Calu3 (cell line): ENCODE measurements around the gene COL24A1. TPM values are rescaled to one million over a fixed set of nuclear protein-coding genes. Genes with fewer than 3 reads are reported as not detected.

ENCODE experiments used
- BruUV-seq: library from RNA; stranded (reverse); fragments of 400-500 nt; replicated peaks from 2 replicates; lab custom pipeline; 2021; lab: Mats Ljungman, UMichigan
- CTCF ChIA-PET: fragments of 300-600 bp; sonication (Branson Sonifier 250); formaldehyde crosslinking; loops from one replicate; lab custom pipeline; 2022; ENCODE audit warnings: antibody characterized with exemption; lab: Charles Lee
- DNase-seq: peaks from one replicate; pipeline ENCODE4 v3.0.0; 2022
- H3K27ac Mint-ChIP-seq: one replicate; pipeline ENCODE4 v1.8.0; 2022; ENCODE audit warnings: mixed read lengths; ENCODE audit not compliant: unreplicated experiment
- H3K27me3 Mint-ChIP-seq: one replicate; pipeline ENCODE4 v1.8.0; 2022; ENCODE audit warnings: mixed read lengths; ENCODE audit not compliant: unreplicated experiment
- H3K36me3 Mint-ChIP-seq: one replicate; pipeline ENCODE4 v1.8.0; 2022; ENCODE audit warnings: mild to moderate bottlenecking, moderate library complexity, mixed read lengths; ENCODE audit not compliant: insufficient read depth, unreplicated experiment
- H3K4me1 Mint-ChIP-seq: one replicate; pipeline ENCODE4 v1.8.0; 2022; ENCODE audit warnings: mild to moderate bottlenecking, low read depth, mixed read lengths; ENCODE audit not compliant: unreplicated experiment
- H3K4me3 Mint-ChIP-seq: one replicate; pipeline ENCODE4 v1.8.0; 2022; ENCODE audit warnings: mild to moderate bottlenecking, low read depth, moderate library complexity, mixed read lengths; ENCODE audit not compliant: unreplicated experiment
- H3K9me3 Mint-ChIP-seq: one replicate; pipeline ENCODE4 v1.8.0; 2022; ENCODE audit warnings: low read depth, mixed read lengths; ENCODE audit not compliant: unreplicated experiment
- intact Hi-C: fragments of 100-400 bp; cut with micrococcal nuclease; formaldehyde crosslinking; loops from one replicate; pipeline ENCODE4 v1.10.0; 2022; ENCODE audit not compliant: unreplicated experiment
- total RNA-seq: library from RNA; stranded (reverse); gene quantifications from 2 replicates; pipeline ENCODE4 v1.2.3, GENCODE V29; 2022
- TF ChIP-seq, protein P1 (sequence below): fragments of 200-600 bp; IDR thresholded peaks from one replicate; pipeline ENCODE4 v1.8.0; 2022; ENCODE audit warnings: antibody characterized with exemption; ENCODE audit not compliant: unreplicated experiment

Gene COL24A1
- total RNA-seq, 1 experiment from 2014 or later = not detected

DNA sequence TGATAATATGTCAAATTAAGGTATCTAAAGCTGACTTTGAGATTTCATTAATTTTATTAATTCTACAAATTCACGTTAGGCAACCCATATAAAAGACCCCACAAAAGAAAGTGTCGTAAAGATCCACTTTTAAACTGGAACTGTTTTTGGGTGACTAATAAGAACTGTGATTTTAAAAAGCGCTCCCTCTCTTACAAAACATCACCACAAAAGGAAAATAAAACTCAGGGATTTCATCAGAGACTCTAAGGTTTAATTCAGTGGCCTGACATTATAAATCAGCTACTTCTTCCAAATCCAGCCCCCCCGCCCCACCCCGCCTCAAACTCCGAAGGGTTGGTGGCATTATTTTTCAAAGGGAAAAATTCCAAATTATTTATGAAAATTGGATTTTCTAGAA is 2.7 kb downstream of the COL24A1 start:
- H3K4me1 Mint-ChIP-seq = peaks cover 7% of the 10 kb centered on the region
- no peak overlapping the region for H3K4me3 Mint-ChIP-seq
- H3K9me3 Mint-ChIP-seq = no peaks in the 10 kb centered on the region
- peaks cover 50% of the 10 kb centered on the region for H3K27me3 Mint-ChIP-seq
- no peak for DNase-seq
- H3K36me3 Mint-ChIP-seq = no peaks in the 10 kb centered on the region
- TF ChIP-seq, protein P1, sequence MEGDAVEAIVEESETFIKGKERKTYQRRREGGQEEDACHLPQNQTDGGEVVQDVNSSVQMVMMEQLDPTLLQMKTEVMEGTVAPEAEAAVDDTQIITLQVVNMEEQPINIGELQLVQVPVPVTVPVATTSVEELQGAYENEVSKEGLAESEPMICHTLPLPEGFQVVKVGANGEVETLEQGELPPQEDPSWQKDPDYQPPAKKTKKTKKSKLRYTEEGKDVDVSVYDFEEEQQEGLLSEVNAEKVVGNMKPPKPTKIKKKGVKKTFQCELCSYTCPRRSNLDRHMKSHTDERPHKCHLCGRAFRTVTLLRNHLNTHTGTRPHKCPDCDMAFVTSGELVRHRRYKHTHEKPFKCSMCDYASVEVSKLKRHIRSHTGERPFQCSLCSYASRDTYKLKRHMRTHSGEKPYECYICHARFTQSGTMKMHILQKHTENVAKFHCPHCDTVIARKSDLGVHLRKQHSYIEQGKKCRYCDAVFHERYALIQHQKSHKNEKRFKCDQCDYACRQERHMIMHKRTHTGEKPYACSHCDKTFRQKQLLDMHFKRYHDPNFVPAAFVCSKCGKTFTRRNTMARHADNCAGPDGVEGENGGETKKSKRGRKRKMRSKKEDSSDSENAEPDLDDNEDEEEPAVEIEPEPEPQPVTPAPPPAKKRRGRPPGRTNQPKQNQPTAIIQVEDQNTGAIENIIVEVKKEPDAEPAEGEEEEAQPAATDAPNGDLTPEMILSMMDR = no peak
- CTCF ChIA-PET = no interaction called here
- H3K27ac Mint-ChIP-seq = no peak overlapping the region
- BruUV-seq = no TSS peak
- intact Hi-C loops = loop anchor here (10.0 kb wide), 1 partner anchor 419 kb away; no protein-coding TSS in a partner anchor

DNA sequence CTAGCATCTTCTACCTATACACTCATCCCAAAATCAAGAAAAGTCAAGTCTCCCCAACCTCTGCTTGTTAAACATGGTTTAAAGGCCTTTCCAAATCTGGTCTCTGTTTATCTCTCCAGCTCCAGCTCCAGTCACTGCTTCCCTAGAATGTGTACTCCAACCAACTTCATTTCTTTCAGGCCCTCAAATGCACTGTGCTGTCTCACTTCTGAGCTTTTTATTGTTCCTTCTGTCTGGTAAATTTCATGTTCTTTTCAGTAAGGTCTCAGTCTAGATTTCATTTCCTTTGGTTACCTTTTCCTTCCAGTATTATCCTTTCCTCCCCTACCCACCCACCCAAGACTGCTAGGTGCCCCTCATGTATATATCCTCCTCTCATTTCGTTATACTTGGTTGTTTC is 3.7 kb downstream of the COL24A1 start:
- intact Hi-C loops = loop anchor here (10.0 kb wide), 1 partner anchor 418 kb away; no protein-coding TSS in a partner anchor
- DNase-seq = no peak
- TF ChIP-seq, protein P1 = no peak
- H3K9me3 Mint-ChIP-seq = no peaks in the 10 kb centered on the region
- CTCF ChIA-PET = interaction anchor here (0.6 kb wide), 2 partner anchors 42 to 155 kb away, joined by 3 to 10 read pairs; no protein-coding TSS in a partner anchor
- no peak overlapping the region for H3K4me3 Mint-ChIP-seq
- peaks cover 40% of the 10 kb centered on the region for H3K27me3 Mint-ChIP-seq
- H3K27ac Mint-ChIP-seq = no peak overlapping the region
- peaks cover 7% of the 10 kb centered on the region for H3K4me1 Mint-ChIP-seq
- BruUV-seq = no TSS peak
- H3K36me3 Mint-ChIP-seq = no peaks in the 10 kb centered on the region

DNA sequence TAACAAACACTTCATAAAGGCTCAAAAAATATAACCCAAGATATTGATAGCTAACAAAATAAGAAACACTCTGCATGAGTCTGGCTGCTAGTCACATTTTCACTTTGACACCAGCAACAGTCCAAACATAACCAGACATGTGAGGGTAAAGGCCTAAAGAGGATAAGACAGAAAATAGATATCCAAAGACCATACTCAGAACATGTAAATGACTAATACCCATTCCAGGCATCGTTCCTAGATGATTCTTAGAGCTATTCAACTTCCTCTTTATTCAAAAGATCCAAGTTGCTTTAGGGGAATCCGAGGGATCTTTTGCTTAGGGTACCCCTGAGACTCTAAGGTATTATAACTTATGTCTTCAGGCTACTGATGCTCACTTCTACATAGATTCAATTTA is 5.1 kb downstream of the COL24A1 start:
- intact Hi-C loops = loop anchor here (10.0 kb wide), 1 partner anchor 417 kb away; no protein-coding TSS in a partner anchor
- BruUV-seq = no TSS peak
- peaks cover 26% of the 10 kb centered on the region for H3K27me3 Mint-ChIP-seq

DNA sequence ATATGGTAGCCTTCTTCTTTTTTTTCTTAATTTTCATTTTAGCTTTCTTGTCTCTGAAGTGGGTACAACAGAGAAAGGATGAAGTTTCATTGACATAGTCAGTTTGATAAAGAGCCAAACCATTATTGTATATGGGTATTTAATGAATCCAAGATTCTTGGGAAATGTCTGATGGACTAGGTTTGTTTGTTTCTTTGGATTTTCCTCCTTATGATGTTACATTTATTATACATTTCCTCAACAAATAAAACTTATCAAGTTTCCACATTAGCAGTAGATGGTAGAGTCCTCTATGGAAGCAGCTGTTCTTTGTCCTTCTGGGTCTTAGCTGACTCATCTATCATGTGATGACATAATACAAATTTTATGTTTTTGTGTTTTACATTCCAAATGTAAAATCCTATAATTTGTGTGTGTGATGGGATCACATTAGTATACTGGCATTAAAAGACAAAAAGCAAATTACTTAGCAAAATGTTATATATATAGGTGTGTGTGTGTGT is 6.0 kb downstream of the COL24A1 start:
- CTCF ChIA-PET = no interaction called here
- Mint-ChIP-seq H3K4me3 (no peak overlapping the region), H3K27ac (no peak overlapping the region), H3K9me3 (no peaks in the 10 kb centered on the region), H3K4me1 (no peaks in the 10 kb centered on the region), H3K27me3 (peaks cover 18% of the 10 kb centered on the region), H3K36me3 (no peaks in the 10 kb centered on the region)
- TF ChIP-seq, protein P1 = no peak
- no peak for DNase-seq
- BruUV-seq = no TSS peak
- intact Hi-C loops = loop anchor here (10.0 kb wide), 1 partner anchor 416 kb away; no protein-coding TSS in a partner anchor

More for the DNA sequence above, 5.1 kb downstream of the COL24A1 start:
- TF ChIP-seq, protein P1 = no peak
- no peak overlapping the region for H3K27ac Mint-ChIP-seq
- no peak for DNase-seq
- H3K4me1 Mint-ChIP-seq = no peaks in the 10 kb centered on the region
- no peak overlapping the region for H3K4me3 Mint-ChIP-seq
- CTCF ChIA-PET = no interaction called here
- no peaks in the 10 kb centered on the region for H3K36me3 Mint-ChIP-seq
- no peaks in the 10 kb centered on the region for H3K9me3 Mint-ChIP-seq
